GM19099 (cell line): Measurements from ENCODE around the gene CACNG3.

Source experiments
- POLR2A ChIP-seq: IDR thresholded peaks from 3 replicates; pipeline ENCODE4 v1.6.1; 2011; ENCODE audit warnings: low read depth; ENCODE audit not compliant: insufficient read length; ENCODE audit errors: extremely low read depth

The CACNG3 gene

DNA sequence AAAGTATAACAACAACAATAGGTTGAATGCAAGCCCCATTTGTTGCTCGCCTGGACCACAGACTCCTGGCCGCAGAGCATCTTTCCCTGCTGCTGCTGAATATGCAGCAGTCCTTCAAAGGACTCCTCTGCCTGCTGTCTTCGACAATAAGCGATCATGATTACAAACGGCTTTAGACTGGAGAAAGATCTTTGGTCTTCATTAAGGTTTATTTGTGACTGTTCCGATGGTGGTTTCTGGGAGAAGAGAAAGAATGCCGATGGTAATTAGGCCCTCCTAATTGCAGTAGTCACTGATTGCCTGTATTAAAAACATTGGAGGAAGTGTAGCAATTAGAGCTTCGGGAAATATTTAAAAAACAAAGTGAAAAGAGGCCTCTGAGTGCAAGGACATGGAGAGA lies 138.2 kb downstream of the CACNG3 start:
- TF ChIP-seq POLR2A: no peak

DNA sequence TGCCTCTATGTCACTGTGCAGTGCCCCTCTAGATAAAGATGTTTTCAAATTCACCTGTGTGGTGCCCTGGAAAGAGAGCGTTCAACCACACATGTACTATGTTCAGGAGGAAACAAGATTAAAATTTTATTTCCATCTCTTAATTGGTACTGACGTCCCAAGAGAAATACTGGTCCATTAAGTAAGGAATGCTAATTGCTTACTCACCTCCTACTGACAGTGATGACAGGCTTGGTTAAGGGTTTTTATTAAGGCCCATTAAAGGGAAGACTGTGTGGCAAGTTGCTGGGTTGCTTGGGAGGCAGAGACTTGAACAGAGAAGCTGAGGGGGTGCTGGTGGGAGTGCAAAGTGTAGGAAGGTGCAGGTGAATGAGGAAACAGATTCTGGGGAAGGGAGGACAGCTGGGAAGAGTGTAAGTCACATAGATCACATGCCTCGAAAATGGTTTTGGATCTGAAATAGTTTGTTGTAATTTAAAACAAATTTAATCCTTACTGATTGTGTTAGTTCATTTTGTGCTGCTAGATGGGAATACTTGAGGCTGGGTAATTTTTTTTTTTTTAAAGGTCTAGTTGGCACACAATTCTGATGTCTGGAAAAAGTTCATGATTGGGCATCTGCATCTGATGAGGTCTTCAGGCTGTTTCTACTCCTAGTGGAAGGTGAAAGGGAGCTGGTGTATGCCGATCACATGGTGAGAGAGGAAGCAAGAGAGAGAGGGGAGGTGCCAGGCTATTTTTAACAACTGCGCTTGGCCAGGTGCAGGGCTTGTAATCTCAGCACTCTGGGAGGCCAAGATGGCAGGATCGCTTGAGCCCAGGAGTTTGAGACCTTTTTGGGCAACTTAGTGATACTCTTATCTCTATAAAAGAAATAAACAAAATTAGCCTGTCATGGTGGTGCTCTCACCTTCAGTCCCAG lies 140.5 kb downstream of the CACNG3 start:
- no peak for TF ChIP-seq POLR2A

DNA sequence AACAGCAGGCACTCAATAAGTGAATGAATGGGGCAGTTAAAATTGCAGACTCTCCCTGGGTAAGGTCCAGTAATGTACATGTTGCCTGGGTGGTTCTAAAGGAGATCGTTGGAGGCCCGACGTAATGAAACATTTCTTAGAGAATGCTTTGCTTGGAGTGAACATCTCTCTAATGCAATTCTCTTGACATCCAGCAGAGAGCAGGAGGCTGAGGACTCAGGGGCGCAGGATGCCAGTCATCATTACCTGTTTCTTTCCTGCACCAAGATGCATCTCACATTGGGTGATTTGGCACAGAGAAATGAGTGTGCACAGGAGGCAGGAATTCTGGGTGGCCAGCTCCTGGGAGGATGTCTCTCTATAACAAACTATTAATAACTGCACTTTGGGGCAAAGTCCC lies 152.9 kb downstream of the CACNG3 start:
- no peak for TF ChIP-seq POLR2A
